Loucy (cell line): Measurements from ENCODE around the gene SLC22A25.
A peak's percentile ranks its signal among the peaks of the same experiment; 100 is the strongest.

ENCODE experiments used
- H2AFZ ChIP-seq: fragments of 200-600 bp; sonication (generic); 2 replicates; pipeline ENCODE4 v1.6.0; 2016; ENCODE audit warnings: antibody characterized with exemption, mild to moderate bottlenecking, low read length, moderate library complexity
- H3F3A ChIP-seq: fragments of 200-600 bp; 2 replicates; pipeline ENCODE4 v1.6.0; 2016; ENCODE audit warnings: antibody characterized with exemption, low read depth, mild to moderate bottlenecking
- H3K27me3 ChIP-seq: fragments of 200-600 bp; sonication (generic); 2 replicates; pipeline ENCODE4 v1.6.1; 2014; ENCODE audit warnings: low read length, mild to moderate bottlenecking; ENCODE audit not compliant: insufficient read depth, poor library complexity, severe bottlenecking
- H3K36me3 ChIP-seq: fragments of 200-600 bp; sonication (generic); 2 replicates; pipeline ENCODE4 v1.6.1; 2016; ENCODE audit warnings: low read length; ENCODE audit not compliant: insufficient read depth
- H3K4me1 ChIP-seq: fragments of 200-600 bp; sonication (generic); 2 replicates; pipeline ENCODE4 v1.5.1; 2014; ENCODE audit warnings: low read length, mild to moderate bottlenecking; ENCODE audit not compliant: insufficient read depth, poor library complexity, severe bottlenecking
- H3K4me2 ChIP-seq: fragments of 200-600 bp; sonication (generic); 2 replicates; pipeline ENCODE4 v1.6.0; 2014; ENCODE audit warnings: antibody characterized with exemption, low read length, low read depth, mild to moderate bottlenecking; ENCODE audit not compliant: poor library complexity, severe bottlenecking
- H3K4me3 ChIP-seq: fragments of 200-600 bp; sonication (generic); 2 replicates; pipeline ENCODE4 v1.5.1; 2014; ENCODE audit warnings: low read length, mild to moderate bottlenecking, mixed read lengths; ENCODE audit not compliant: poor library complexity, severe bottlenecking
- H3K79me2 ChIP-seq: fragments of 200-600 bp; sonication (generic); 2 replicates; pipeline ENCODE4 v1.6.1; 2014; ENCODE audit warnings: low read length; ENCODE audit not compliant: insufficient read depth
- H3K9ac ChIP-seq: fragments of 200-600 bp; sonication (generic); 2 replicates; pipeline ENCODE4 v1.6.0; 2014; ENCODE audit warnings: mild to moderate bottlenecking, low read depth, low read length, moderate library complexity; ENCODE audit not compliant: poor library complexity, severe bottlenecking
- H3K9me2 ChIP-seq: fragments of 200-600 bp; sonication (generic); replicated peaks from 2 replicates; pipeline ENCODE4 v1.6.1; 2016; ENCODE audit warnings: low read depth, low read length, mixed read lengths
- H3K9me3 ChIP-seq: fragments of 200-600 bp; sonication (generic); 2 replicates; pipeline ENCODE4 v1.6.1; 2014; ENCODE audit warnings: mild to moderate bottlenecking, antibody characterized with exemption, low read length, low read depth; ENCODE audit not compliant: insufficient read depth
- H4K20me1 ChIP-seq: fragments of 200-600 bp; sonication (generic); 2 replicates; pipeline ENCODE4 v1.6.0; 2014; ENCODE audit warnings: antibody characterized with exemption, low read length, mild to moderate bottlenecking; ENCODE audit not compliant: insufficient read depth, poor library complexity, severe bottlenecking
- EZH2phosphoT487 ChIP-seq: fragments of 200-600 bp; IDR thresholded peaks from 2 replicates; pipeline ENCODE4 v1.6.1; 2018; ENCODE audit warnings: antibody characterized with exemption, mild to moderate bottlenecking, moderate library complexity, borderline replicate concordance
- TF ChIP-seq, protein P1 (sequence below): fragments of 200-600 bp; sonication (generic); conservative IDR thresholded peaks from 2 replicates; pipeline ENCODE4 v1.5.1; 2014; ENCODE audit warnings: mild to moderate bottlenecking, antibody characterized with exemption, low read length

SLC22A25 gene

DNA sequence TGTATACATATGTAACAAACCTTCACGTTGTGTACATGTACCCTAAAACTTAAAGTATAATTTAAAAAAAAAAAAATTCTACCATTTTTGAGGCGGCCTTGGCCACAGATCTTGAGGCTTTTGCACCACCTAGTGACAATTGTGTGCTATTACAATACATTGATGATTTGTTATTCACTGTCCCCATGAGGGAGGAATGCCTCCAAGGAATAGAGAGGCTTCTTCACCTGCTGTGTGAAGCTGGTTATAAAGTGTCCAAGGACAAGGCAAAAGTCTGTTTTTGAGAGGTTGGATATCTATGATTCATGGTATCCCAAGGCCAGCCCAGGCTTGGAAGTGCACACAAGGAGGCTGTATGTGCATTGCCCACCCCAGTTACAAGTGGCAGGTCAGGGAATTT is 30.7 kb downstream of the SLC22A25 start:
- Histone ChIP-seq H3K9me2 (no peaks in the 10 kb centered on the region), H3K4me3 (no peak overlapping the region), H3K9ac (no peak overlapping the region), H3K79me2 (no peaks in the 10 kb centered on the region), H3K4me1 (no peaks in the 10 kb centered on the region), H3K27me3 (no peaks in the 10 kb centered on the region), H3K36me3 (no peaks in the 10 kb centered on the region), H3K4me2 (no peak overlapping the region), H4K20me1 (no peaks in the 10 kb centered on the region), H3K9me3 (no peaks in the 10 kb centered on the region), H3F3A (no peaks in the 10 kb centered on the region), H2AFZ (no peak overlapping the region)
- TF ChIP-seq, protein P1, sequence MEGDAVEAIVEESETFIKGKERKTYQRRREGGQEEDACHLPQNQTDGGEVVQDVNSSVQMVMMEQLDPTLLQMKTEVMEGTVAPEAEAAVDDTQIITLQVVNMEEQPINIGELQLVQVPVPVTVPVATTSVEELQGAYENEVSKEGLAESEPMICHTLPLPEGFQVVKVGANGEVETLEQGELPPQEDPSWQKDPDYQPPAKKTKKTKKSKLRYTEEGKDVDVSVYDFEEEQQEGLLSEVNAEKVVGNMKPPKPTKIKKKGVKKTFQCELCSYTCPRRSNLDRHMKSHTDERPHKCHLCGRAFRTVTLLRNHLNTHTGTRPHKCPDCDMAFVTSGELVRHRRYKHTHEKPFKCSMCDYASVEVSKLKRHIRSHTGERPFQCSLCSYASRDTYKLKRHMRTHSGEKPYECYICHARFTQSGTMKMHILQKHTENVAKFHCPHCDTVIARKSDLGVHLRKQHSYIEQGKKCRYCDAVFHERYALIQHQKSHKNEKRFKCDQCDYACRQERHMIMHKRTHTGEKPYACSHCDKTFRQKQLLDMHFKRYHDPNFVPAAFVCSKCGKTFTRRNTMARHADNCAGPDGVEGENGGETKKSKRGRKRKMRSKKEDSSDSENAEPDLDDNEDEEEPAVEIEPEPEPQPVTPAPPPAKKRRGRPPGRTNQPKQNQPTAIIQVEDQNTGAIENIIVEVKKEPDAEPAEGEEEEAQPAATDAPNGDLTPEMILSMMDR: peak; percentile 68
- no peak for TF ChIP-seq EZH2phosphoT487

DNA sequence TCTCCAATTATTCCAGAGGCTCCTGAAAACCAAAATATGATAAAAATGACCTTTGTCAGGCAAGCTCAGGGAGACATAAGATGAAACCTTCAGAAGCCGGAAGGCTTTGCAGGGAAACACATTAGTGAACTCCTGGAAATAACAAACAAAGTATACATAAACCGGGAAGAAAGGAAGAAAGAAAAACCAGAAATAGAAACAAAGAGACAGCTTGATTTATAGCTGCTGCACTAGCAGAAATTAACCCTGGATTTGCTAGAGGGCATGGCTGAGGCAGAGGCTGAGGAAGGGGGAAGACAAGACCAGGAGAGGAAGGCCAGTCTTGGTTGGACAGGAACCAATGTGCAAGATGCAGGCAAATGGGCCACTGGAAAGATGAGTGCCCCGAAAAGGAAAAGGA is 33.3 kb downstream of the SLC22A25 start:
- TF ChIP-seq, protein P1: no peak
- no peak for TF ChIP-seq EZH2phosphoT487
- Histone ChIP-seq H3F3A (no peaks in the 10 kb centered on the region), H3K9ac (no peak overlapping the region)

More for the DNA sequence above, 33.3 kb downstream of the SLC22A25 start:
- H3K4me1 ChIP-seq: no peaks in the 10 kb centered on the region
- no peak overlapping the region for H3K4me3 ChIP-seq
- no peak overlapping the region for H3K4me2 ChIP-seq
- no peaks in the 10 kb centered on the region for H3K79me2 ChIP-seq
- H3K27me3 ChIP-seq: no peaks in the 10 kb centered on the region
- H3K36me3 ChIP-seq: no peaks in the 10 kb centered on the region
- no peaks in the 10 kb centered on the region for H3K9me2 ChIP-seq
- no peak overlapping the region for H2AFZ ChIP-seq
- no peaks in the 10 kb centered on the region for H3K9me3 ChIP-seq
- H4K20me1 ChIP-seq: no peaks in the 10 kb centered on the region
